C4-2B (cell line): ENCODE measurements around the gene DOCK9.

Experiments used
- H3K27ac ChIP-seq: fragments of 450-650 bp; 2 replicates; pipeline ENCODE4 v1.5.1; 2017
- ZFX ChIP-seq: fragments of 450-650 bp; IDR thresholded peaks from 2 replicates; pipeline ENCODE4 v1.6.1; 2017
- TF ChIP-seq, protein P1 (sequence below): fragments of 450-650 bp; conservative IDR thresholded peaks from 2 replicates; pipeline ENCODE4 v1.5.1; 2017; ENCODE audit warnings: mild to moderate bottlenecking

The DOCK9 gene

DNA sequence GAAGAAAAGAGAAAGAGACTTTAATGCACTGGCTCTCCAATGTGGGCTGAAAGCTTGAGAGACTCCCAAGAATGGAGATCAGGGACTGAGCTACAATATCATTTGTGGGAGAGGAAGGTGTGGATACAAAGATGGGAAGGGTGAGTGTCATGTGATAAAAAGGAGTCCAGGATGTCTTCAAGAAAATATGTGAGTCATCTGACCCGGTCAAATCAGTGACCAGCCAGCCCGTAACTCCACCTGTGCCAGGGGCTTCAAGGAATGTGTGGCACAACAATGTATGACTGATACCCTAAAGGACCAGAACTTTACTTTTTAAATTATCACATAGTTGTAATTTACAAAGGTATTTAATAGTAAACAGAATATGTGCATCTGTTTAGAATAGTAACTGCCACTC lies 97.2 kb downstream of the DOCK9 start:
- no peak for TF ChIP-seq ZFX
- TF ChIP-seq, protein P1, sequence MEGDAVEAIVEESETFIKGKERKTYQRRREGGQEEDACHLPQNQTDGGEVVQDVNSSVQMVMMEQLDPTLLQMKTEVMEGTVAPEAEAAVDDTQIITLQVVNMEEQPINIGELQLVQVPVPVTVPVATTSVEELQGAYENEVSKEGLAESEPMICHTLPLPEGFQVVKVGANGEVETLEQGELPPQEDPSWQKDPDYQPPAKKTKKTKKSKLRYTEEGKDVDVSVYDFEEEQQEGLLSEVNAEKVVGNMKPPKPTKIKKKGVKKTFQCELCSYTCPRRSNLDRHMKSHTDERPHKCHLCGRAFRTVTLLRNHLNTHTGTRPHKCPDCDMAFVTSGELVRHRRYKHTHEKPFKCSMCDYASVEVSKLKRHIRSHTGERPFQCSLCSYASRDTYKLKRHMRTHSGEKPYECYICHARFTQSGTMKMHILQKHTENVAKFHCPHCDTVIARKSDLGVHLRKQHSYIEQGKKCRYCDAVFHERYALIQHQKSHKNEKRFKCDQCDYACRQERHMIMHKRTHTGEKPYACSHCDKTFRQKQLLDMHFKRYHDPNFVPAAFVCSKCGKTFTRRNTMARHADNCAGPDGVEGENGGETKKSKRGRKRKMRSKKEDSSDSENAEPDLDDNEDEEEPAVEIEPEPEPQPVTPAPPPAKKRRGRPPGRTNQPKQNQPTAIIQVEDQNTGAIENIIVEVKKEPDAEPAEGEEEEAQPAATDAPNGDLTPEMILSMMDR = no peak
- H3K27ac ChIP-seq = no peak overlapping the region

DNA sequence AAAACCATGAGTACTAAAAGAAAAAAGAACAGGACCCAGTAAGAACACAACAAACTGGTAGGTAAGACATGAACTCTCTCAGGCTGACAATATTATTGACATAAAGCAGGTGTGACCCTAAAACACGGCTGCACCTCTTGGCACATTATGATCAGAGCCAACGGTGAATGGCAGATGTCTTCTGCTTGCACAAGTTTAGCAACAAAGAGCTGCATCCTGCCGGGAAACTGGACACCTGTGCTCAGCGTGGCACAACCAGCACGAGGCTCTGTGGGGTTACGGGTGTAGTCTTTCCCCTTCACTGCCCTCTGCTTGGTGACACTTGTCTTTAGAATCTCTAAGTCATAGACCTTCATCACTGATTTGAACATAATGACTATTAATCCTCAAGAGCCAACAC lies 97.9 kb downstream of the DOCK9 start:
- TF ChIP-seq, protein P1 = no peak
- TF ChIP-seq ZFX = no peak
- H3K27ac ChIP-seq = no peak overlapping the region

DNA sequence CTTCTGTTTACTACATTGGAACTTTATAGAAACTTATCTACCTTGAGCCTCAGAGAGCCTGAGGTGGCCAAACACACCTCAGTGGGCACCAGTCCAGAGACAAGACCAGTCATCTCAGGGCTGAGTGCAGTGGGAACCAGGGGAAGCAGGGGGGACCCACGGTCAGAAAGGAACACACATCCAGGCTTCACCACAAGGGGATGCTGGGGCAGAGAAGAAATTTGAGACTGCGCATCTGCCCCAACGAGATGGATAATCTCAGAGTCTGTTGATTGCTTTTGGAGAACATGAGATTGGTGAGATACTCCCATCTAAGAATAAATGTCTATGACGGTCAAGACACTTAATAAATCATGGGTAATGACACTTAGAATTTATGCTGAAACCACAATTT lies 98.7 kb downstream of the DOCK9 start:
- no peak for TF ChIP-seq ZFX
- TF ChIP-seq, protein P1 = no peak
- H3K27ac ChIP-seq = no peak overlapping the region

DNA sequence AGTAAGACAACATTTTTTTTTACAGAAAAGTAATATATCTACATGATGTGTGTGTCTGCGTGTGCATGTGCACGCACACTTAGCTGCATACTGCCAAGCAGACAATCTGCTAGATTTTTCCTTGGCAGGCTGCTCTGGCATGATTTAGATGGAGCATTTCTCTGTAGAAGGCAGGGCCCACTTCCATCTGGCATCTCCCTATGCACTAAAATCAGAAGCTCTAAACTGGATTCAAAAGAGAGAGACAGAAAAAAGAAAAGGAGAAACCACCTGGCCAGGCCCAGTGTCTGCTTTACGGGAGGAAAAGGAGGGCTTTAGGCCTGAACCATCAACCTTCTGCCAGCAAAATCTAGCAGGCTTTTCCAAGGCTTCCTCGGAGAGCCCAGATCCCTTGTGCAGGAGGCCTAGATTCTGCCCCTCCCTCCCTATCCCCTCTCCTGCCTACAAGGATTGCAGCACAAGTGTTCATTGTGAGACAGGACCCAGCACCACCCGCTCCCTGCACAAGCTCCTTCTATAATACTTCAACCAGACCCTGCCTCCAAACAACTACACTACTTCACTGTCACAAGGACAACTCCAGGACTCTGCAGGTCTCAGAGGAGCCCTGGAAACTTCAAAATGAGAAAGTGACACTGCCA lies 99.3 kb downstream of the DOCK9 start:
- H3K27ac ChIP-seq = no peak overlapping the region
- TF ChIP-seq ZFX = no peak
- TF ChIP-seq, protein P1 = no peak

DNA sequence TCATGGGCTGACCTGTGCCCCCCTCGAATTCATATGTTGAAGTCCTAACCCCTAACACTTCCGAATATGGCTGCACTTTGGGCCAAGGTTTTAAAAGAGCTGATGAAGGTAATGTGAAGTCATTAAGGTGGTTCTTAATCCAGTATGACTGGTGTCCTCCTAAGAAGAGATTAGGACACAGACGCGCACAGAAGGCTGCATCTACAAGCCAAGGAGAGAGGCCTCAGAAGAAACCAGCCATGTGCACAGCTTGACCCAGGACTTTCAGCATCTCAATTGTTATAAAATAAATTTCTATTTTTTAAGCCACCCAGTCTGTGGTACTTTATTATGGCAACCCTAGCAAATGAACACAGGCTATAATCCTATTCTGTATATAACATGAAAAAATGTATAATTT lies 99.9 kb downstream of the DOCK9 start:
- no peak overlapping the region for H3K27ac ChIP-seq
- TF ChIP-seq ZFX = no peak
- TF ChIP-seq, protein P1 = no peak

DNA sequence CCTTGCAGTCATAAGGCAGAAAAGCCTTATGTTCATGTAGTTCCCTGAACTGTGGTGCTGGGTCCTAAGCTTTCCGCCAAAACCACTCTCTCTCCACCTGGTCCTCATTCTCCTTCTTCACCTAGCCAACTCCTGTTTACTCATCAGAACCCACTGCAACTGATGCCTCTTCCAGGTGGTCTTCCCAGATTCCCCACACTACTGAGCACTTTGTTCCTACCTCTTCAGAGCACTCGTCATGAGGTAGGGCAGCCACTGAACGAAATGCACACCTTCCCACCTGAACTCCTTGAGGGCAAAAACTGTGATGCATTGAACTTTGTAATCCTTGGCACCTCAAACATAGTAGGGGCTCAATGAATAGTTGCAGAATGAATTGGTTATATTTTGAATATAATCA lies 100.4 kb downstream of the DOCK9 start:
- TF ChIP-seq, protein P1 = no peak
- TF ChIP-seq ZFX = no peak

DNA sequence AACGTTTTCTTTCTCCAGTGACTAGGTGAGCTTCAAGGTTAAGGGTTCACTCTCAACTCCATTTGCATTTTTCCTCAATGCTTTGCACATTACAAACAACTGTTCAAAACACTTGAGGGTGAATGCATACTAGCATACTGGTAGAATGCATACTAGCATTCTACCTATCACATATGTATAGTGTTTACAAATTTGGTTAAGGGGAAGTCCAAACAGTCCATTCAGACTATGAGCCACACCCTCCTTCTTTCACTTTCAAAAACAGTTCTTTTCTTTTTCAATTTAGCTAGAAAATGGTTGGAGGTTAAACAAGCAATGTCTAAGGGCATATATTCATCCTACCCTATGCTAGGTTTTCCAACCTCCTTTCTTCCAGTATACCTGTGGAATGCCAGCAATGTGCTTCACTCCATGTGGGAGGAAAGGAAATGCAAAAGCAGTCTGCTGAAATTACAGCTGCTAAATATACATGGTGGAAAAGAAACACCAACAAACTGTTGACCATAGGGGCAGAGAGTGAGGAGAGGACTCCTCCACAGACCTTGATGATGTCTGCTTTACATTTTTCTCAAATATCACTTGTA lies 102.6 kb downstream of the DOCK9 start:
- no peak for TF ChIP-seq ZFX
- TF ChIP-seq, protein P1 = no peak
- no peak overlapping the region for H3K27ac ChIP-seq

More for the DNA sequence above, 100.4 kb downstream of the DOCK9 start:
- H3K27ac ChIP-seq = no peak overlapping the region
